Colonic mucosa (tissue), 4 donors: ENCODE measurements around the gene DUSP7. TPM values are rescaled to one million over a fixed set of nuclear protein-coding genes. Genes with fewer than 3 reads are reported as not detected.

Experiments
- DNase-seq: peaks from one replicate; pipeline ENCODE4 v3.0.0-alpha.2; 2020
- H3K27ac ChIP-seq: fragments of 200-600 bp; one replicate; pipeline ENCODE4 v1.8.0; 2021
- H3K27me3 ChIP-seq: fragments of 200-600 bp; one replicate; pipeline ENCODE4 v1.8.0; 2021
- H3K36me3 ChIP-seq: fragments of 200-600 bp; one replicate; pipeline ENCODE4 v1.8.0; 2021
- H3K4me1 ChIP-seq: fragments of 200-600 bp; one replicate; pipeline ENCODE4 v1.8.0; 2021; ENCODE audit warnings: mild to moderate bottlenecking
- H3K4me3 ChIP-seq: fragments of 200-600 bp; one replicate; pipeline ENCODE4 v1.8.0; 2021
- H3K9ac ChIP-seq, 2 donors: one replicate each; pipeline ENCODE4 v1.7.0; 2013; ENCODE audit warnings: control low read depth in 2 of 2, low read depth in 2 of 2, low read length in 2 of 2
- H3K9me3 ChIP-seq: fragments of 200-600 bp; one replicate; pipeline ENCODE4 v1.8.0; 2021
- CTCF ChIP-seq: fragments of 200-600 bp; IDR thresholded peaks from one replicate; pipeline ENCODE4 v1.8.0; 2022; ENCODE audit warnings: antibody characterized with exemption, mild to moderate bottlenecking
- intact Hi-C: fragments of 100-400 bp; cut with DNase I; formaldehyde crosslinking; loops from one replicate; pipeline ENCODE4 v1.14.1; 2022
- total RNA-seq, 2 donors: library from RNA; stranded (reverse); fragmentation: NEBNext Ultra II Directional in 1 of 2; extraction: Animal tissue kit (Norgen Biotek cat#: 25700) in 1 of 2; gene quantifications; one replicate each; pipeline ENCODE4 v1.2.1, GENCODE V29; 2021
- donor health status: healthy.
- donor health status: DM: no; HTN: no; CAD: no.
- donor health status: DM: no; HTN: no; CAD: no.

DUSP7 gene
- total RNA-seq, 2 donors from 2014 or later: 9.5 to 9.8 TPM

DNA sequence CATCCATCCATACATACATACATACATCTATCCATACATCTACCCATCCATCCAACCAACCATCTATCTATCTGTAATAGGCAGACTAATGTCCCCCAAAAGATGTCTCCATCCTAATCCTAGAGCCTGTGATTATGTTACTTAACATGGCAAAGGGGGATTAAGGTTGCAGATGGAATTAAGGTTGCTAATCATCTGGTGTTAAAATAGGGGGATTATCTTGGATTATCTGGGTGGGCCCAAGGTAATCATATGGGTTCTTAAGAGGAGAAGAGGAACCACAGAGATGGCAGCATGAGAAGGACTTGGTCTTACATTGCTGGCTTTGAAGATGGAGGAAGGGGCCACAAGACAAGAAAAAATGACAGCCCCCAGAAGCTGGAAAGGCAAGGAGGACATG is 45.9 kb downstream of the DUSP7 start:
- no peak overlapping the region for H3K27ac ChIP-seq
- intact Hi-C loops: no loop called here
- H3K4me1 ChIP-seq: no peaks in the 10 kb centered on the region
- H3K27me3 ChIP-seq: no peaks in the 10 kb centered on the region
- TF ChIP-seq CTCF: no peak
- H3K4me3 ChIP-seq: no peak overlapping the region
- H3K9me3 ChIP-seq: no peaks in the 10 kb centered on the region
- no peaks in the 10 kb centered on the region for H3K36me3 ChIP-seq
- no peak for DNase-seq
- H3K9ac ChIP-seq: no peak overlapping the region

DNA sequence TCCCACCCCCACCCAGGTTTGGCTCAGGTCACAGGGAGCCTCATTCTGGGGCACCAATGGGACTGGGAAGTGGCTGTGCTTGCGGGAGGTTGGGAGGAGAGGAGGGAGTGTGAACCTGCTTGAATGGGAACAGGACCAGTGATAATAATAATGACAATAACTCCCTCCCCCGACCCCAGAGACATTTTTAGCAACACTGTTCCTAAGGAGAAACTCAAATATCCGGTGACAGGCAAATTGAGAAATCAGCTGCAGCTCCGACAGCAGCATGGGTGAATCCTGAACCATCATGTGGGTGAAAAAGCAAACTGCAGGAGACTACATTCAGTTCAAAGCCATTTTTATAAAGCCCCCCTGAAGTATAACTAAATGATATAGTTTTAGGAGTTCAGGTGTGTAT is 49.1 kb downstream of the DUSP7 start:
- intact Hi-C loops: no loop called here
- DNase-seq: no peak
- no peak for TF ChIP-seq CTCF
- Histone ChIP-seq H3K36me3 (no peaks in the 10 kb centered on the region), H3K9me3 (no peaks in the 10 kb centered on the region), H3K27ac (no peak overlapping the region), H3K27me3 (no peaks in the 10 kb centered on the region), H3K4me3 (no peak overlapping the region), H3K4me1 (no peaks in the 10 kb centered on the region), H3K9ac (no peak overlapping the region)

DNA sequence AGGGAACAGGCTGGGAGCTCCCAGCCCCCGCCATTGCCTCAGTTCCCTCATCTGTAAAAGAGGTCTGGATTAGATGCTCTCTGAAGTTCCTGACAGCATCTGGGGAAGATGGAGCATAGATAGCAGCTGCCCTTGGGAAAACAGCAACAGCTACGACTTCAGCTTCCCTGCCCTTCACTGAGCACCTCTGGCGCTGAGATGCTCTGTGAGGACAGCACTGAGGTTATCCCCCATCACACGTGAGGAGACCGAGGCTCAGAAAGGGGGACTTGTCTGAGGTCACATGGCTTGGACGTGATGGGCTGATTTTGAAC is 49.6 kb downstream of the DUSP7 start:
- H3K27me3 ChIP-seq: no peaks in the 10 kb centered on the region
- H3K9me3 ChIP-seq: no peaks in the 10 kb centered on the region
- no peak for TF ChIP-seq CTCF
- no peak for DNase-seq
- H3K36me3 ChIP-seq: no peaks in the 10 kb centered on the region
- no peak overlapping the region for H3K27ac ChIP-seq
- intact Hi-C loops: no loop called here
- H3K4me1 ChIP-seq: no peaks in the 10 kb centered on the region
- no peak overlapping the region for H3K9ac ChIP-seq
- no peak overlapping the region for H3K4me3 ChIP-seq

- intact Hi-C loops: no loop called here
- Histone ChIP-seq H3K27ac (no peak overlapping the region), H3K4me3 (no peak overlapping the region), H3K27me3 (no peaks in the 10 kb centered on the region), H3K36me3 (no peaks in the 10 kb centered on the region), H3K4me1 (no peaks in the 10 kb centered on the region), H3K9ac (no peak overlapping the region), H3K9me3 (no peaks in the 10 kb centered on the region)
- no peak for TF ChIP-seq CTCF
- DNase-seq: no peak
These were observed 50.2 kb downstream of the DUSP7 start for GRCh38 chr3:52006017-52006819.

DNA sequence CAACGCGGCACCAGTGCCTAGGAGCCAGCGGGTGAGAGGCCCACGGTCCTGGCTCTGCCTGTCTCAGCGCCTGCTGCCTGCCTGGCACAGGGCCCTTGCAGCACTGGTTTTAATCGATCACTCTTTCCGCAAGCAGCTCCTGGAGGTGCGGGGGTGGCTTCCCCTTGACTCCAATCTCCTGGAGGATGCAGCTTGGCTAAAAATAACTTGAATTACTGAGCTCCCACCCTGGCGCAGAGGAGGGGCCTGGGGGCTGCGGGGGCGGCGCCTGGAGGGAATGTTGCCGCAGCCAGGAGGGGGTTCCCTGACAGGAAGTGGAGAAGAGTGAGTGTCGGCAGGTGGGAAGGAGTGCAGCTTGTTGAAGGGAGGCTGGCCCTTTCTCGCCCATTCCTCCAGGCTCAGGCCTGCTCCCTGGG is 50.8 kb downstream of the DUSP7 start:
- Histone ChIP-seq H3K4me3 (no peak overlapping the region), H3K27me3 (no peaks in the 10 kb centered on the region), H3K36me3 (no peaks in the 10 kb centered on the region), H3K9ac (peak overlapping the region in 1 of 2 donors; percentile 12), H3K27ac (no peak overlapping the region), H3K9me3 (no peaks in the 10 kb centered on the region), H3K4me1 (no peaks in the 10 kb centered on the region)
- intact Hi-C loops: no loop called here
- TF ChIP-seq CTCF: no peak
- DNase-seq: no peak
